H1 (cell line): ENCODE measurements around the gene KRT7. TPM values are rescaled to one million over a fixed set of nuclear protein-coding genes. Genes with fewer than 3 reads are reported as not detected.

Source experiments
- CTCF ChIA-PET: fragments of 300-600 bp; sonication (Branson Sonifier 250); formaldehyde crosslinking; loops from one replicate; lab custom pipeline; 2021; ENCODE audit not compliant: partially characterized antibody; lab: Charles Lee
- POLR2A ChIA-PET: fragments of 300-600 bp; sonication (Branson Sonifier 250); formaldehyde crosslinking; loops from one replicate; lab custom pipeline; 2021; ENCODE audit warnings: inconsistent platforms; ENCODE audit not compliant: partially characterized antibody; lab: Charles Lee
- DNase-seq, 2 experiments: peaks; one replicate each; pipeline versions ENCODE4 v3.0.0 to v3.0.0-alpha.2; 2010 to 2022; ENCODE audit warnings: low spot score in 2 of 2, low read depth in 1 of 2, mixed read lengths in 1 of 2
- FAIRE-seq: peaks from 2 replicates; lab custom pipeline; 2011; peaks lifted over from hg19 to GRCh38; lab: Jason Lieb, UNC
- H2AFZ ChIP-seq: 2 replicates; pipeline ENCODE4 v1.8.1; 2012; ENCODE audit warnings: low read length, inconsistent platforms
- H2AK5ac ChIP-seq: 2 replicates; pipeline ENCODE4 v1.6.1; 2013; ENCODE audit warnings: low read depth, low read length
- H2BK120ac ChIP-seq: replicated peaks from 2 replicates; pipeline ENCODE3; 2013; ENCODE audit warnings: low read depth, low read length, inconsistent platforms
- H2BK12ac ChIP-seq: 2 replicates; pipeline ENCODE4 v1.6.1; 2013; ENCODE audit warnings: low read depth, low read length
- H2BK15ac ChIP-seq: 2 replicates; pipeline ENCODE4 v1.6.1; 2013; ENCODE audit warnings: low read length
- H2BK20ac ChIP-seq: 2 replicates; pipeline ENCODE4 v1.6.1; 2013; ENCODE audit warnings: low read length
- H2BK5ac ChIP-seq: 2 replicates; pipeline ENCODE4 v1.6.1; 2013; ENCODE audit warnings: low read depth, low read length
- H3K14ac ChIP-seq: 2 replicates; pipeline ENCODE4 v1.6.1; 2013; ENCODE audit warnings: inconsistent platforms; ENCODE audit not compliant: insufficient read length
- H3K18ac ChIP-seq: 2 replicates; pipeline ENCODE4 v1.6.1; 2013; ENCODE audit warnings: low read length; ENCODE audit errors: extremely low read depth
- H3K23ac ChIP-seq: 2 replicates; pipeline ENCODE4 v1.6.1; 2013; ENCODE audit warnings: inconsistent platforms; ENCODE audit not compliant: insufficient read length
- H3K23me2 ChIP-seq: 2 replicates; pipeline ENCODE4 v1.6.1; 2013; ENCODE audit warnings: low read depth, low read length
- H3K27ac ChIP-seq: 2 replicates; pipeline ENCODE4 v1.6.1; 2011; ENCODE audit warnings: low read depth, low read length, inconsistent platforms
- H3K27me3 ChIP-seq, 4 experiments: replicated peaks in 1 of 4; 1 replicate in 1 of 4; 2 replicates in 3 of 4; pipeline versions ENCODE4 v1.6.1 to v1.8.1; 2011 to 2013; ENCODE audit warnings: low read length in 3 of 4, mild to moderate bottlenecking in 3 of 4, inconsistent platforms in 2 of 4, mixed read lengths in 2 of 4, moderate library complexity in 1 of 4; ENCODE audit not compliant: control insufficient read depth in 3 of 4, insufficient read depth in 3 of 4; ENCODE audit errors: extremely low read depth in 1 of 4
- H3K36me3 ChIP-seq, 4 experiments: 2 replicates each; pipeline versions ENCODE4 v1.6.1 to v1.8.1; 2011 to 2013; ENCODE audit warnings: mild to moderate bottlenecking in 4 of 4, low read length in 3 of 4, moderate library complexity in 2 of 4, control low read depth in 1 of 4, inconsistent platforms in 1 of 4; ENCODE audit not compliant: insufficient read depth in 4 of 4, control insufficient read depth in 2 of 4
- H3K4ac ChIP-seq: replicated peaks from 2 replicates; pipeline ENCODE3; 2013; ENCODE audit warnings: low read length, low read depth, mixed read lengths, inconsistent platforms; ENCODE audit not compliant: insufficient read length
- H3K4me1 ChIP-seq, 4 experiments: replicated peaks in 1 of 4; 1 replicate in 1 of 4; 2 replicates in 3 of 4; pipeline versions ENCODE4 v1.6.1 to v1.8.1; 2011 to 2013; ENCODE audit warnings: low read length in 3 of 4, inconsistent platforms in 2 of 4, mixed read lengths in 1 of 4; ENCODE audit not compliant: insufficient read depth in 4 of 4, control insufficient read depth in 3 of 4
- H3K4me2 ChIP-seq, 2 experiments: 2 replicates each; pipeline versions ENCODE4 v1.6.1 to v1.8.1; 2011 to 2013; ENCODE audit warnings: low read depth in 2 of 2, low read length in 2 of 2, control low read depth in 1 of 2, inconsistent platforms in 1 of 2, mild to moderate bottlenecking in 1 of 2; ENCODE audit not compliant: insufficient read depth in 1 of 2
- H3K4me3 ChIP-seq, 4 experiments: fragments of 200-600, 300-600 bp in 1 of 4; sonication (generic), shearing (Covaris generic), sonication (Bioruptor Twin) in 1 of 4; 2 replicates each; pipeline versions ENCODE4 v1.5.1 to v1.8.1; 2011 to 2016; ENCODE audit warnings: low read length in 4 of 4, low read depth in 3 of 4, control low read depth in 2 of 4, inconsistent platforms in 2 of 4, mild to moderate bottlenecking in 2 of 4, mixed read lengths in 1 of 4, moderate library complexity in 1 of 4; ENCODE audit not compliant: insufficient read depth in 2 of 4; ENCODE audit errors: extremely low read depth in 1 of 4
- H3K56ac ChIP-seq: replicated peaks from 2 replicates; pipeline ENCODE3; 2013; ENCODE audit warnings: low read depth, mild to moderate bottlenecking, mixed read lengths, low read length, inconsistent platforms; ENCODE audit not compliant: insufficient read length
- H3K79me1 ChIP-seq: 2 replicates; pipeline ENCODE4 v1.6.1; 2013; ENCODE audit warnings: low read depth, low read length, control low read depth
- H3K79me2 ChIP-seq, 2 experiments: 2 replicates each; pipeline versions ENCODE4 v1.6.1 to v1.8.1; 2012 to 2013; ENCODE audit warnings: low read length in 2 of 2, mild to moderate bottlenecking in 2 of 2, inconsistent platforms in 1 of 2; ENCODE audit not compliant: insufficient read depth in 2 of 2, control insufficient read depth in 1 of 2
- H3K9ac ChIP-seq, 4 experiments: replicated peaks in 1 of 4; 1 replicate in 1 of 4; 2 replicates in 3 of 4; pipeline versions ENCODE4 v1.6.1 to v1.8.1; 2011 to 2013; ENCODE audit warnings: low read depth in 3 of 4, low read length in 3 of 4, control low read depth in 2 of 4, mild to moderate bottlenecking in 2 of 4, moderate library complexity in 2 of 4, inconsistent platforms in 1 of 4; ENCODE audit errors: extremely low read depth in 1 of 4
- H3K9me3 ChIP-seq, 2 experiments: 2 replicates each; pipeline versions ENCODE4 v1.6.1 to v1.8.1; 2012 to 2013; ENCODE audit warnings: mild to moderate bottlenecking in 2 of 2, moderate library complexity in 2 of 2, control low read depth in 1 of 2, inconsistent platforms in 1 of 2, low read depth in 1 of 2, low read length in 1 of 2, mixed read lengths in 1 of 2; ENCODE audit not compliant: insufficient read depth in 2 of 2
- H4K20me1 ChIP-seq, 2 experiments: replicated peaks in 1 of 2; 2 replicates each; pipeline versions ENCODE3 to v1.8.1; 2011 to 2013; ENCODE audit warnings: inconsistent platforms in 2 of 2, low read length in 2 of 2, mild to moderate bottlenecking in 1 of 2; ENCODE audit not compliant: insufficient read depth in 2 of 2, control insufficient read depth in 1 of 2
- H4K5ac ChIP-seq: 2 replicates; pipeline ENCODE4 v1.6.1; 2013; ENCODE audit warnings: low read length, low read depth, mixed read lengths, inconsistent platforms; ENCODE audit not compliant: insufficient read length
- H4K8ac ChIP-seq: 2 replicates; pipeline ENCODE4 v1.8.0; 2013; ENCODE audit warnings: mild to moderate bottlenecking, moderate library complexity, low read length, inconsistent platforms; ENCODE audit not compliant: insufficient read depth; ENCODE audit errors: extremely low read depth
- H4K91ac ChIP-seq: replicated peaks from 2 replicates; pipeline ENCODE3; 2013; ENCODE audit warnings: low read length, mixed read lengths, inconsistent platforms; ENCODE audit not compliant: insufficient read length
- BRCA1 ChIP-seq: IDR thresholded peaks from 2 replicates; pipeline ENCODE4 v1.6.1; 2012; ENCODE audit warnings: low read depth, low read length, improper control_type of control experiment
- RAD21 ChIP-seq, 2 experiments: IDR thresholded peaks in 1 of 2; conservative IDR thresholded peaks in 1 of 2; 2 replicates each; pipeline ENCODE4 v1.6.1; 2011; ENCODE audit warnings: low read depth in 2 of 2, low read length in 2 of 2, improper control_type of control experiment in 1 of 2, inconsistent platforms in 1 of 2, mild to moderate bottlenecking in 1 of 2, moderate library complexity in 1 of 2
- WGBS, 2 experiments: shearing (Covaris generic) in 1 of 2; methylation state at CpG; one replicate each; pipeline versions ENCODE4 v1.1.6 to v1.1.7; 2013 to 2015; ENCODE audit warnings: low lambda C conversion rate in 2 of 2, mixed read lengths in 2 of 2, inconsistent platforms in 1 of 2, low coverage in 1 of 2, missing lambda C conversion rate in 1 of 2; ENCODE audit not compliant: insufficient replicate concordance in 2 of 2, insufficient coverage in 1 of 2, insufficient read length in 1 of 2; ENCODE audit errors: extremely low coverage in 1 of 2, missing lambda C conversion rate in 1 of 2; 5-methylcytosine and 5-hydroxymethylcytosine counted together
- polyA plus RNA-seq, 7 experiments: library from polyadenylated mRNA; depleted of rRNA in 3 of 7; stranded (reverse) in 5 of 7; unstranded in 2 of 7; fragments of >200 nt in 5 of 7; fragments of 200-250 nt in 2 of 7; gene quantifications; 1 replicate in 5 of 7; 2 replicates in 1 of 7; 4 replicates in 1 of 7; pipeline versions ENCODE4 v1.2.1 to v1.2.3, GENCODE V29; 2011 to 2013; ENCODE audit warnings: missing spikeins in 2 of 7, mixed read lengths in 2 of 7
- total RNA-seq: library from RNA; stranded (reverse); fragmentation: NEBNext Ultra II Directional; extraction: Animal tissue kit (Norgen Biotek cat#: 25700); gene quantifications from 2 replicates; pipeline ENCODE4 v1.2.1, GENCODE V29; 2021
- TF ChIP-seq, protein P1 (sequence below), 3 experiments: IDR thresholded peaks; 1 replicate in 2 of 3; 2 replicates in 1 of 3; pipeline versions ENCODE4 v1.5.1 to v1.6.1; 2011; ENCODE audit warnings: low read length in 3 of 3, mild to moderate bottlenecking in 3 of 3, inconsistent platforms in 2 of 3, low read depth in 1 of 3, moderate library complexity in 1 of 3; ENCODE audit not compliant: insufficient read depth in 1 of 3; ENCODE audit errors: control extremely low read depth in 1 of 3

Gene KRT7
- total and polyA plus RNA-seq, 2 of the 8 experiments (the other 6 are each of a cell fraction or from before 2014, with no cell fraction given) = 13.2 to 19.0 TPM

DNA sequence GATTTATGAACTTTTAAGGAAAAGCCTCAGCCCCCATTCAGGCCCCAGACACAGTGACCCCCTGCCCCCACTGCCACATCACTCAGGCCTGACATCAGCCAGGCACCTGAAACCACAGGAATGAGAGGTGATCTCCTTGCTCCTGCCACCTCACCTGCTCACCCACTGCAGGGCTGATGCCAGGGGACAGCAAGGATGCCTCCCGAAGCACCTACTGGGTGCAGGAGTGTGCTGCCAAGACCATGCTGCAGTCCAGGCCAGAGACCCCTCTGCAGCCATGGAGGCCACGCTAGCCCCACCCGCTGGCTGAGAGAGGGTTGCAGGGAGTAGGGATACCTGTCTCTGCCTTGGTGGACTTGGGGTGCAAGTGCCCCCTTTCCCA, 18.6 kb upstream of the KRT7 start:
- no peak overlapping the region; the same call in 1 of the 2 replicates for H2BK12ac ChIP-seq
- no peak overlapping the region for H4K5ac ChIP-seq
- H3K27ac ChIP-seq = no peak overlapping the region
- H2BK15ac ChIP-seq = no peak overlapping the region
- H3K36me3 ChIP-seq = no peaks in the 10 kb centered on the region
- no peaks in the 10 kb centered on the region for H3K79me1 ChIP-seq
- H3K4me1 ChIP-seq = peaks cover 0 to 4% (median under 1%) of the 10 kb centered on the region in 4 experiments; a peak in 4 of 7 replicates
- no peak overlapping the region for H2BK20ac ChIP-seq
- no peak overlapping the region for H3K56ac ChIP-seq
- DNase-seq = no peak
- H3K23me2 ChIP-seq = no peaks in the 10 kb centered on the region
- H4K20me1 ChIP-seq = peaks cover 0 to 3% of the 10 kb centered on the region in 2 experiments
- H3K9ac ChIP-seq = no peak overlapping the region
- H2AK5ac ChIP-seq = no peak overlapping the region
- H2BK120ac ChIP-seq = no peak overlapping the region
- TF ChIP-seq RAD21 (IDR thresholded peaks at IDR 0.05 in 1 of 2, conservative IDR thresholded peaks at IDR 0.05 in 1 of 2; ENCODE audit: low read depth in 2 of 2, low read length in 2 of 2) (peak; percentile 31 to 52; a peak in 3 of 4 replicates), BRCA1 (no peak)
- TF ChIP-seq, protein P1, sequence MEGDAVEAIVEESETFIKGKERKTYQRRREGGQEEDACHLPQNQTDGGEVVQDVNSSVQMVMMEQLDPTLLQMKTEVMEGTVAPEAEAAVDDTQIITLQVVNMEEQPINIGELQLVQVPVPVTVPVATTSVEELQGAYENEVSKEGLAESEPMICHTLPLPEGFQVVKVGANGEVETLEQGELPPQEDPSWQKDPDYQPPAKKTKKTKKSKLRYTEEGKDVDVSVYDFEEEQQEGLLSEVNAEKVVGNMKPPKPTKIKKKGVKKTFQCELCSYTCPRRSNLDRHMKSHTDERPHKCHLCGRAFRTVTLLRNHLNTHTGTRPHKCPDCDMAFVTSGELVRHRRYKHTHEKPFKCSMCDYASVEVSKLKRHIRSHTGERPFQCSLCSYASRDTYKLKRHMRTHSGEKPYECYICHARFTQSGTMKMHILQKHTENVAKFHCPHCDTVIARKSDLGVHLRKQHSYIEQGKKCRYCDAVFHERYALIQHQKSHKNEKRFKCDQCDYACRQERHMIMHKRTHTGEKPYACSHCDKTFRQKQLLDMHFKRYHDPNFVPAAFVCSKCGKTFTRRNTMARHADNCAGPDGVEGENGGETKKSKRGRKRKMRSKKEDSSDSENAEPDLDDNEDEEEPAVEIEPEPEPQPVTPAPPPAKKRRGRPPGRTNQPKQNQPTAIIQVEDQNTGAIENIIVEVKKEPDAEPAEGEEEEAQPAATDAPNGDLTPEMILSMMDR (IDR thresholded peaks at IDR 0.05; ENCODE audit: control extremely low read depth in 1 of 3, insufficient read depth in 1 of 3, low read depth in 1 of 3, low read length in 3 of 3) = peak; percentile 51 to 57 (median 55)
- TF ChIP-seq, all 59 proteins: peak for 2
- Histone ChIP-seq H3K4me2 (no peak overlapping the region), H3K23ac (no peak overlapping the region), H3K27me3 (no peaks in the 10 kb centered on the region), H3K4ac (no peak overlapping the region), H4K91ac (no peak overlapping the region), H3K18ac (no peak overlapping the region), H3K4me3 (no peak overlapping the region), H3K79me2 (no peaks in the 10 kb centered on the region), H3K9me3 (no peaks in the 10 kb centered on the region), H2AFZ (no peak overlapping the region), H2BK5ac (no peak overlapping the region), H4K8ac (0 out of 2 replicates have a peak overlapping the region, but pooled peaks have one; percentile 16), H3K14ac (no peak overlapping the region)
- ChIA-PET CTCF (interaction anchor here (0.8 to 13.2 kb wide), 29 partner anchors 7 to 264 kb away, joined by 3 to 146 read pairs (median 9); partner anchors contain the start of genes KRT7 and KRT86), POLR2A (no interaction called here)
- FAIRE-seq = no peak
- 46% methylated on average over 3 of the region's 3 CpGs; no CpG with 5 or more reads in 1 of the 2 experiments for WGBS, 2 experiments
